GM21423 (cell line): Measurements from ENCODE around the gene MTURN.
"Not testable (repeated sequence)": the region's sequence is repeated elsewhere in the genome, so short reads cannot be mapped to it uniquely, and the experiment has no call there.

Experiments
- ATAC-seq: cut with Tn5 transposase; IDR thresholded peaks from one replicate; pipeline ENCODE4 v1.9.1; 2021; ENCODE audit warnings: mild to moderate bottlenecking, moderate library complexity; ENCODE audit not compliant: unreplicated experiment

Gene MTURN

GRCh38 chr7:30177186-30177585, 42.4 kb downstream of the MTURN start:
- ATAC-seq: no peak

- ATAC-seq: no peak
These were observed 43.2 kb downstream of the MTURN start for GRCh38 chr7:30177965-30178364.

GRCh38 chr7:30178748-30179436, 44.1 kb downstream of the MTURN start:
- peak; percentile 88 for ATAC-seq

- no peak for ATAC-seq
These were observed 45.9 kb downstream of the MTURN start for GRCh38 chr7:30180718-30181117.

GRCh38 chr7:30181211-30181610, 46.4 kb downstream of the MTURN start:
- ATAC-seq: no peak

DNA sequence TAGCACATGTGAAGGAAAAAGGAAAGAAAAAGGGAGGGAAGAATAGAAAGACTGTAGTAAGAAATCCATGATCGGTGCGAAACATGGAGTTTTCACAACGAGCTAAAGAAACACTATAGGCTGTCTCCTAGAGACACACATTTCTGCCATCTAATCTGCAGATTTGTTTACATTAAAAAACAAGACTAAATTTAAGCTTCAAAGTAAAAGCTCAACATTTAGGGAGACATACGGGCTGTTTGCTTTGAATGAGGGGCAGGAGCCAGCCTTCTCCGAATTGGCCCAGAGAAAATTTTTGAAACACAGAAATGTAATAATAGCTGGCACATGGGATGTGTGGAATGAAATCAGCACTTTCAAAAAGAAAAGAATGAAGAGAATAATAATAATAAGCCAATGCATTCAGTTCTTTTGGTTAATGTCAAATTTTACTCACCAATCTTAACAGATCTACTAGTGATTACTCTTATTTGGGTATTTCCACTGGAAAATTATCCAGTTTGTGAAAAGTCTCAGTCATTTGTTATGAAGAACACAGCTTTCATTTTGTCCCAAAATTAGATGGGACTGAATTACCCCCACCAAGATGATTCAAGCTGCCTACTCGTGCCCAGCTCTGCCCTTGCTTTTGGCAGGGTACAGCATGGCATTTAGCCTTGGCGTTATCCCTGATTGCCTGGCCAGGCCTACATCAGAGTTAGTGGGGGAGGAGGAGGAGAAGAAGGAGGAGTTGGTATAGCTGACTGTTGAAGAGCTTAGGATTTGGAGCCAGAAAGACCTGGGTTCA, 47.1 kb downstream of the MTURN start:
- no peak for ATAC-seq

- no peak for ATAC-seq
These were observed 48.0 kb downstream of the MTURN start for GRCh38 chr7:30182814-30183213.

- ATAC-seq: no peak
These were observed 49.1 kb downstream of the MTURN start for GRCh38 chr7:30183749-30184369.

- ATAC-seq: no peak
These were observed 50.2 kb downstream of the MTURN start for GRCh38 chr7:30184791-30185487.

DNA sequence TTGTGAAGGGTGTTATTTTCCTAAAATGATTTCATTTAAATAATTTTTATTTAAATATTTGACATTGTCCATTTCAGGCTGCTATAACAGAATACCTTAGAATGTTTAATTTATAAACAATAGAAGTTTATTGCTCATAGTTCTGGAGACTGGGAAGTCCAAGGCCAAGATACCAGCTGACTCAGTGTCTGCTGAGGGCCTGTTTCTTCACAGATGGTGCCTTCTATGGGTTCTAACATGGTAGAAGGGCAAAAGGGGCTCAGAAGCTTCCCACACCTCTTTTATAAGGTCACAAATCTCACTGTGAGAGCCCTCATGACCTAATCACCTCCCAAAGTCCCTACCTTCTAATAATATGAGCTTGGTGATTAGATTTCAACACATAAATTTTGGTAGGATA, 50.7 kb downstream of the MTURN start:
- ATAC-seq: no peak

GRCh38 chr7:30186725-30187124, 51.9 kb downstream of the MTURN start:
- ATAC-seq: no peak

DNA sequence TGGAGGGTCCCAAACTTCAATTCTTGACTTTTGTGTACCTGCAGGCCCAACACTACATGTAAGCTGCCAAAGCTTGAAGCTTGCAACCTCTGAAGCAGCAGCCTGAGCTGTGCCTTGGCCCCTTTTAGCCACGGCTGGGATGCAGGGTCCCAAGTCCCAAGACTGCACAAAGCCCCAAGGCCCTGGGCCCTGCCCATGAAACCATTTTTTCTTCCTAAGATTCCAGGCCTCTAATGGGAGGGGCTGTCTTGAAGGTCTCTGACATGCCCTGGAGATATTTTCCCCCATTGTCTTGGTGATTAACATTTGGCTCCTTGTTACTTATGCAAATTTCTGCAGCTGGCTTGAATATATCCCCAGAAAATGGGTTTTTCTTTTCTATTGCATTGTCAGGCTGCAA, 52.7 kb downstream of the MTURN start:
- no peak for ATAC-seq

DNA sequence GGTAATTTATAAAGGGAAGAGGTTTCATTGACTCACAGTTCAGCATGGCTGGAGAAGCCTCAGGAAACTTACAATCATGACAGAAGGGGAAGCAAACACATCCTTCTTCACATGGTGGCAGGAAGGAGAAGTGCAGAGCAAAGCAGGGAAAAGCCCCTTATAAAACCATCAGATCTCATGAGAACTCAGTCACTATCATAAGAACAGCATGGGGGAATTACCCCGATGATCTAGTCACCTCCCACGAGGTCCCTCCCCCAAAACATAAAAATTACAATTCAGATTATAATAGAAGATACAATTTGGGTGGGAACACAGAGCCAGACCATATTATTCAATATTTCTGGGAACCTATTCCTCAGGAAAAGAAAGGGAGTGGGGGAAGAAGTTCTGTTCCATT, 53.6 kb downstream of the MTURN start:
- not testable (repeated sequence) for ATAC-seq

DNA sequence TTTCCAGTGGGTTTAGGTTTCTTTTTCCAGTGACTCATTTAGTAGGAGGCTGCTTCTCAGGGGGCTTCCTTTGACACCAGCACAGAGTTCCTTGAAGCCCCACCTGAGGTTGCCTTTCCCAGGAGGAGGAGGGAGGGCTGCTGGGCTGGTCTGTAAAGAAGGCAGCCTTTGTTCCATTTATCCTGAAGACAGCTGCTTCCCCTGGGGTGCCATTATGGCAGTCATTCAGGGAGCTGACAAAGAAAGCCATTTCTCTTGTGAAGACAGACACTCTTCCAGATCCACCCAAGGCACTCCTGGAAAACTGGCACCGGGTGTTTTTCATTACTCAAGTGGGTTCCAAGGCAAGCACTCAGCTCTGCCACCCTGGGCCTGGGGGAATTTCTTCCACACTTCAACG, 54.0 kb downstream of the MTURN start:
- ATAC-seq: no peak

DNA sequence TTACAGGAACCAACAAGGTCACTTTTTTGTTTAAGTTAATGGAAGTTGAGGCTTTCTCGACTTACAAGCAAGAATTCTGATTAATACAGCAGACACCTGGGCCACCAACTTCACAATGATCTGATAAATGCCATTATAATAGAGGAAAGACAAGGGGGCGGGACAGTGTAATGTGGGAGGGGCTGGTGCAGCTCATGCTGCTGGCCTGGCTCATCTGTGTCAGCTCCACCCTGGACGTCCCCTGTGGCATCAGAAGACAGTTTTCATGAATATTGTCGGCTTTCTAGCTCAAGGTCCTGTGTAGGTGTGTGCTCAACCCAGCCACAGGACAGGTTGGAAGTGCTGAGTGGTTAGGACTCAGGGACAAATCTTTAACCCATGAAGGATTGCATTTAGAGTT, 57.0 kb downstream of the MTURN start:
- no peak for ATAC-seq

GRCh38 chr7:30193336-30193943, 58.7 kb downstream of the MTURN start:
- no peak for ATAC-seq

- ATAC-seq: no peak
These were observed 61.6 kb downstream of the MTURN start for GRCh38 chr7:30196408-30196807.

GRCh38 chr7:30197438-30197837, 62.7 kb downstream of the MTURN start:
- no peak for ATAC-seq

GRCh38 chr7:30199271-30199670, 64.5 kb downstream of the MTURN start:
- ATAC-seq: no peak

- no peak for ATAC-seq
These were observed 65.8 kb downstream of the MTURN start for GRCh38 chr7:30200591-30200990.

DNA sequence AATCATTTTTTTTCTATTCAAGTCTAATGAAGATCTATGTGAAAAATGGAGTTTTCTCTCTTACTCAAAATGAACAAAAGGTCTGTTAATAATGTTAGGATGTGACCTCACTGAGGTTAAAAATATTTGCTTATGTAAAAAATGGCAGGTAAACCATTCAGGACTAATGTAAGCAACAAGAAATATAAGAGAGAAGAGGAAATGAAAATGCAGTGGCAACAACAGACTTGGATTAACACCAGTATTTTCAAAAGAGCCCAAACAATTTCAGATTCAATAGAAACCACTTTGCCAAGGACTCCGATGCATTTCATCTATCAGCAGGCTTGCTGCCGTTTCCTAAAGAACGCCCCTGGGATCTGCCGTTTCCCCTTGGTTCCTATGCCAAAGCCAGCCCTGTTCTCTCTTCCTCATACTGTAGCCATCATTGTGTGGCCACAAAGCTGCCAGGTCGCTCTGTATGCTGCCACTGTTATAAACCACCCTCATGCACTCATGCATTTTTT, 66.4 kb downstream of the MTURN start:
- peak; percentile 91 for ATAC-seq
